ENCODE measurements around the gene HMG20A.

The HMG20A gene

GRCh38 chr15:77380033-77380432 lies 40.7 kb upstream of the HMG20A start:
- CTCF ChIA-PET, result no interaction called here
- POLR2A ChIA-PET, result no interaction called here
- TF ChIP-seq ELF4 (IDR thresholded peaks at IDR 0.05) (no peak), TARDBP (IDR thresholded peaks at IDR 0.05) (no peak), FOXK2 (IDR thresholded peaks at IDR 0.05) (no peak), FOXM1 (IDR thresholded peaks at IDR 0.05; ENCODE audit: borderline replicate concordance) (no peak), HDGF (IDR thresholded peaks at IDR 0.05; ENCODE audit: borderline replicate concordance) (no peak), BHLHE40 (IDR thresholded peaks at IDR 0.05; ENCODE audit: borderline replicate concordance) (no peak), SP1 (IDR thresholded peaks at IDR 0.05) (no peak), ZNF384 (IDR thresholded peaks at IDR 0.05) (no peak), ARNT (IDR thresholded peaks at IDR 0.05) (no peak), FOXA1 (IDR thresholded peaks at IDR 0.05) (no peak), L3MBTL2 (conservative IDR thresholded peaks at IDR 0.05) (no peak), CTBP1 (IDR thresholded peaks at IDR 0.05; ENCODE audit: borderline replicate concordance) (no peak), SUZ12 (IDR thresholded peaks at IDR 0.05) (no peak), LEF1 (IDR thresholded peaks at IDR 0.05; ENCODE audit: borderline replicate concordance) (no peak), NFRKB (IDR thresholded peaks at IDR 0.05) (no peak)
- TF ChIP-seq, protein P1, sequence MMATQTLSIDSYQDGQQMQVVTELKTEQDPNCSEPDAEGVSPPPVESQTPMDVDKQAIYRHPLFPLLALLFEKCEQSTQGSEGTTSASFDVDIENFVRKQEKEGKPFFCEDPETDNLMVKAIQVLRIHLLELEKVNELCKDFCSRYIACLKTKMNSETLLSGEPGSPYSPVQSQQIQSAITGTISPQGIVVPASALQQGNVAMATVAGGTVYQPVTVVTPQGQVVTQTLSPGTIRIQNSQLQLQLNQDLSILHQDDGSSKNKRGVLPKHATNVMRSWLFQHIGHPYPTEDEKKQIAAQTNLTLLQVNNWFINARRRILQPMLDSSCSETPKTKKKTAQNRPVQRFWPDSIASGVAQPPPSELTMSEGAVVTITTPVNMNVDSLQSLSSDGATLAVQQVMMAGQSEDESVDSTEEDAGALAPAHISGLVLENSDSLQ (IDR thresholded peaks at IDR 0.05), result no peak
- DNase-seq (ENCODE audit: extremely low spot score), result no peak

DNA sequence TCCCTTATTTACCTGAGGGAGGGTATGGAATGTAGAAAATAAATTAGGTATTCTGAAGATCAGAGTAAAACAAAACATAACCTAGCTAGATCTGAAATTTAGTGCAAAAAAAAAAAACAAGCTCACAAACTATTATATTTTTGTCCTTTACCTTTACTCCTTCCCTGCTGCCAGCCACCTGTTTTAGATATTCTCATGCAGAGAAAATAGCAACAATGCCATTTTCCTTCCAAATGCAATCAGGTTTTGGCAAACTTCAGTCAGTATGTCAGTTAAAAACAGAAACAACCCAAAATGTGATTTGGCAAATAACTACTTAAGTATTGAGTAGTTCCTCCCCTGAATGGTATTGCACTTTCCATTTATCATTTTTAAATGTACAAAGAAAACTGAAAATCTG lies 36.6 kb upstream of the HMG20A start:
- CTCF ChIA-PET, result no interaction called here

DNA sequence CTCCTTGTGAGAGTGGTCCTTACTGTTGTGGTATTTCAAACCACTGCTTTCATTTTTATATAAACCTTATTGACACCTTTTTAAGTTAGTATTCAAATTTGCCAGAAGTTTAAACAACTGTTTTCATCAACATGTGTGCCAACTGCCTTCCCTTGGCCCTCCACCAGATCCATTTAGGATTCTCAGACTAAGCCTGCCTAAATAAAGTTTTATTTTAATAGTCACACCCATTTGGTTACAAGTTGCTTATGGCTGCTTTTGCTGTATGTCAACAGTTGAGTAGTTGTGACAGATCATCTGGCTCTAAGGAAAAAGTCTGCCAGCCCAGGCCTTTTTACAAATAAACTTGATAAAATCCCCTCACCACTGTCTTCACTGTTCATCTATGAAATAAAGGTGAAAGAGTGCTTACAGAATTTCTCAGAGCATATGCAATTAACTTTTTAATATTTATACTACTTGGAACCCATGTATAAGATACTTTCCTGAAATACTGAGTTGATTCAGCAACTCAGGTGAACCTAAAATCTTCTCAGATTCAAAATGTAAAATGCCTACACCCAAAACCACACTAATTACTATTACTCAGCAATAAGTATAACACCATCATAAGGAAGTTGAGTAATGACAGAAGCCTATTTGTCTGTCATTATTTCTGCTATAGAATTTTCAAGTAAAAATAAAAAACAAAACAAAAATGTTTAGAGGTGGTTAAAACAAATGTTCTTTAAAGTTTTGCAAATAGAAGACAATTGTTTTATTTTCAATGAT lies 35.9 kb upstream of the HMG20A start:
- ChIA-PET POLR2A (no interaction called here), CTCF (no interaction called here)
- DNase-seq (ENCODE audit: extremely low spot score), result no peak
- TF ChIP-seq SUZ12 (IDR thresholded peaks at IDR 0.05) (no peak), SP1 (IDR thresholded peaks at IDR 0.05) (no peak), ELF4 (IDR thresholded peaks at IDR 0.05) (no peak), CTBP1 (IDR thresholded peaks at IDR 0.05; ENCODE audit: borderline replicate concordance) (no peak), BHLHE40 (IDR thresholded peaks at IDR 0.05; ENCODE audit: borderline replicate concordance) (no peak), FOXM1 (IDR thresholded peaks at IDR 0.05; ENCODE audit: borderline replicate concordance) (no peak), HDGF (IDR thresholded peaks at IDR 0.05; ENCODE audit: borderline replicate concordance) (no peak), LEF1 (IDR thresholded peaks at IDR 0.05; ENCODE audit: borderline replicate concordance) (no peak), FOXA1 (IDR thresholded peaks at IDR 0.05) (no peak), ZNF384 (IDR thresholded peaks at IDR 0.05) (no peak), FOXK2 (IDR thresholded peaks at IDR 0.05) (no peak)
- TF ChIP-seq, protein P1 (IDR thresholded peaks at IDR 0.05), result no peak

More for the DNA sequence above, 36.6 kb upstream of the HMG20A start:
- POLR2A ChIA-PET, result no interaction called here
- DNase-seq (ENCODE audit: extremely low spot score), result no peak
- TF ChIP-seq ELF4 (IDR thresholded peaks at IDR 0.05), result no peak
- no peak for TF ChIP-seq CTBP1 (IDR thresholded peaks at IDR 0.05; ENCODE audit: borderline replicate concordance)
- TF ChIP-seq SP1 (IDR thresholded peaks at IDR 0.05), result no peak
- no peak for TF ChIP-seq NFRKB (IDR thresholded peaks at IDR 0.05)
- no peak for TF ChIP-seq FOXK2 (IDR thresholded peaks at IDR 0.05)
- no peak for TF ChIP-seq FOXA1 (IDR thresholded peaks at IDR 0.05)
- TF ChIP-seq, protein P1 (IDR thresholded peaks at IDR 0.05), result no peak
- TF ChIP-seq TARDBP (IDR thresholded peaks at IDR 0.05), result no peak
- no peak for TF ChIP-seq FOXM1 (IDR thresholded peaks at IDR 0.05; ENCODE audit: borderline replicate concordance)
- no peak for TF ChIP-seq BHLHE40 (IDR thresholded peaks at IDR 0.05; ENCODE audit: borderline replicate concordance)

- no peak for DNase-seq (ENCODE audit: extremely low spot score)
- no peak for TF ChIP-seq SP1 (IDR thresholded peaks at IDR 0.05)
- TF ChIP-seq L3MBTL2 (conservative IDR thresholded peaks at IDR 0.05), result no peak
- no peak for TF ChIP-seq FOXA1 (IDR thresholded peaks at IDR 0.05)
- TF ChIP-seq ZNF384 (IDR thresholded peaks at IDR 0.05), result no peak
- TF ChIP-seq SUZ12 (IDR thresholded peaks at IDR 0.05), result no peak
- no peak for TF ChIP-seq NFRKB (IDR thresholded peaks at IDR 0.05)
- no peak for TF ChIP-seq HDGF (IDR thresholded peaks at IDR 0.05; ENCODE audit: borderline replicate concordance)
- TF ChIP-seq CTBP1 (IDR thresholded peaks at IDR 0.05; ENCODE audit: borderline replicate concordance), result no peak
- TF ChIP-seq TARDBP (IDR thresholded peaks at IDR 0.05), result no peak
- TF ChIP-seq ARNT (IDR thresholded peaks at IDR 0.05), result no peak
- TF ChIP-seq BHLHE40 (IDR thresholded peaks at IDR 0.05; ENCODE audit: borderline replicate concordance), result no peak
- no peak for TF ChIP-seq ELF4 (IDR thresholded peaks at IDR 0.05)
- TF ChIP-seq, protein P1 (IDR thresholded peaks at IDR 0.05), result no peak
- no peak for TF ChIP-seq LEF1 (IDR thresholded peaks at IDR 0.05; ENCODE audit: borderline replicate concordance)
- no peak for TF ChIP-seq FOXK2 (IDR thresholded peaks at IDR 0.05)
- TF ChIP-seq FOXM1 (IDR thresholded peaks at IDR 0.05; ENCODE audit: borderline replicate concordance), result no peak
- ChIA-PET POLR2A (no interaction called here), CTCF (no interaction called here)
Observed at GRCh38 chr15:77386626-77387025, 34.1 kb upstream of the HMG20A start.

DNA sequence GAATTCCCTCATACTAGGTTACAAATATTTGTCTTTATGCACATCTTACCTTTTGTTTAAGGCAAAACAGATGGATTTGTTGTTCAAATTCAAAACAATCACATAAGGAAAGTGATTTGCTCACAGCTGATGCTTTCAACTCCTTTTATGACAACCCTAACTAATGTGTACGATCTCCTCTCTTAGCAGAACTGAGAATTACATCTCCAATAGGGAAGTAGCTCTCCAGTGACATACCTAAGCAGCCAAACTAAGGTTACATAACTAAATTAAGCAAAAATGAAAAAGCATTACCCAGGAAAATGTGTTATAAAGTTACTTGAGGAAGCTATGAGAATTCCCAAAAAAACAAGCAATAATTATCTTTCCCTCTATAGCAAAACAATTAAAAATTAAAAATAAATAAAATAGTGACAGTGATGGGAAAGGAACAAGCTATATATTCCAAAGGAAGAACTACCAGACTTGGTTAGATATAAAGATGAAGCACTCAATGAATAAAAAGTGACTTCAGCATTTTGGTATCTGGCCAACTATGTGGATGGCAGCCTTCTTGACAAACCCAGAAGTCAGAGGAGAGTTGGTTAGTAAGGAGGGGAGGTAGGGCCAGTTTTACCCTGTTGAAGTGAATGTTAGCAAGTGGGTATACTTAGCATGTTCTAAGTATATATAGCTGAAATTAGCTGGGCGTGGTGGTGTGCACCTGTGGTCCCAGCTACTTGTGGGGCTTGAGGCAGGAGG lies 33.2 kb upstream of the HMG20A start:
- DNase-seq (ENCODE audit: extremely low spot score), result no peak
- CTCF ChIA-PET, result no interaction called here
- TF ChIP-seq ZNF384 (IDR thresholded peaks at IDR 0.05) (no peak), NFRKB (IDR thresholded peaks at IDR 0.05) (no peak), CTBP1 (IDR thresholded peaks at IDR 0.05; ENCODE audit: borderline replicate concordance) (no peak), BHLHE40 (IDR thresholded peaks at IDR 0.05; ENCODE audit: borderline replicate concordance) (no peak), ELF4 (IDR thresholded peaks at IDR 0.05) (no peak), FOXK2 (IDR thresholded peaks at IDR 0.05) (no peak), ARNT (IDR thresholded peaks at IDR 0.05) (no peak), L3MBTL2 (conservative IDR thresholded peaks at IDR 0.05) (no peak), LEF1 (IDR thresholded peaks at IDR 0.05; ENCODE audit: borderline replicate concordance) (no peak), FOXM1 (IDR thresholded peaks at IDR 0.05; ENCODE audit: borderline replicate concordance) (no peak), SP1 (IDR thresholded peaks at IDR 0.05) (no peak)
- TF ChIP-seq, protein P1 (IDR thresholded peaks at IDR 0.05), result no peak
- POLR2A ChIA-PET, result no interaction called here

Data from HEK293T (cell line).